Astrocyte (in vitro differentiated cells and primary cell): ENCODE results near the gene F13A1. TPM values are rescaled to one million over a fixed set of nuclear protein-coding genes. Genes with fewer than 3 reads are reported as not detected.

Experiments used
- DNase-seq: peaks from one replicate; pipeline ENCODE4 v3.0.0-alpha.2; 2010; ENCODE audit warnings: low read depth
- FAIRE-seq: peaks from 2 replicates; lab custom pipeline; 2011; peaks lifted over from hg19 to GRCh38; lab: Jason Lieb, UNC
- H2AFZ ChIP-seq: 2 replicates; pipeline ENCODE4 v1.6.0; 2012; ENCODE audit warnings: low read depth, low read length, inconsistent platforms
- H3K27ac ChIP-seq: 2 replicates; pipeline ENCODE4 v1.5.1; 2011; ENCODE audit warnings: low read depth, low read length, inconsistent platforms
- H3K27me3 ChIP-seq: 2 replicates; pipeline ENCODE4 v1.6.0; 2011; ENCODE audit warnings: low read length, inconsistent platforms; ENCODE audit not compliant: insufficient read depth
- H3K36me3 ChIP-seq: 2 replicates; pipeline ENCODE4 v1.5.1; 2011; ENCODE audit warnings: low read length, inconsistent platforms; ENCODE audit not compliant: insufficient read depth
- H3K4me1 ChIP-seq: 2 replicates; pipeline ENCODE4 v1.5.1; 2011; ENCODE audit warnings: low read length, inconsistent platforms; ENCODE audit not compliant: insufficient read depth
- H3K4me2 ChIP-seq: 2 replicates; pipeline ENCODE4 v1.6.0; 2012; ENCODE audit warnings: low read length, inconsistent platforms
- H3K4me3 ChIP-seq: 2 replicates; pipeline ENCODE4 v1.5.1; 2011; ENCODE audit warnings: low read depth, mild to moderate bottlenecking, low read length, inconsistent platforms; ENCODE audit not compliant: insufficient read depth
- H3K79me2 ChIP-seq: 2 replicates; pipeline ENCODE4 v1.6.0; 2012; ENCODE audit warnings: mild to moderate bottlenecking, low read length, inconsistent platforms; ENCODE audit not compliant: insufficient read depth
- H3K9ac ChIP-seq: 2 replicates; pipeline ENCODE4 v1.6.0; 2012; ENCODE audit warnings: mild to moderate bottlenecking, low read length, inconsistent platforms
- H3K9me3 ChIP-seq: 2 replicates; pipeline ENCODE4 v1.5.1; 2012; ENCODE audit warnings: low read depth, mild to moderate bottlenecking, low read length, inconsistent platforms; ENCODE audit not compliant: insufficient read depth
- H4K20me1 ChIP-seq: 2 replicates; pipeline ENCODE4 v1.6.0; 2012; ENCODE audit warnings: low read length, inconsistent platforms; ENCODE audit not compliant: insufficient read depth
- H3K27ac Mint-ChIP-seq: one replicate; pipeline ENCODE4 v1.8.0; 2021; ENCODE audit warnings: mild to moderate bottlenecking, mixed read lengths; ENCODE audit not compliant: unreplicated experiment
- H3K27me3 Mint-ChIP-seq: one replicate; pipeline ENCODE4 v1.8.0; 2021; ENCODE audit warnings: low read depth, mixed read lengths; ENCODE audit not compliant: unreplicated experiment
- H3K36me3 Mint-ChIP-seq: one replicate; pipeline ENCODE4 v1.8.0; 2021; ENCODE audit warnings: low read depth, mixed read lengths; ENCODE audit not compliant: unreplicated experiment
- H3K4me1 Mint-ChIP-seq: one replicate; pipeline ENCODE4 v1.8.0; 2021; ENCODE audit warnings: low read depth, mixed read lengths; ENCODE audit not compliant: unreplicated experiment
- H3K4me3 Mint-ChIP-seq: one replicate; pipeline ENCODE4 v1.8.0; 2021; ENCODE audit warnings: mild to moderate bottlenecking, moderate library complexity, mixed read lengths; ENCODE audit not compliant: unreplicated experiment
- H3K9me3 Mint-ChIP-seq: one replicate; pipeline ENCODE4 v1.8.0; 2021; ENCODE audit warnings: mild to moderate bottlenecking, mixed read lengths; ENCODE audit not compliant: unreplicated experiment
- CTCF ChIP-seq: IDR thresholded peaks from 2 replicates; pipeline ENCODE4 v1.5.1; 2011; ENCODE audit warnings: low read depth, mild to moderate bottlenecking, inconsistent platforms, low read length, moderate library complexity; ENCODE audit not compliant: insufficient read depth
- EZH2 ChIP-seq: IDR thresholded peaks from 2 replicates; pipeline ENCODE4 v1.6.1; 2012; ENCODE audit warnings: mild to moderate bottlenecking, low read length, inconsistent platforms; ENCODE audit not compliant: insufficient read depth
- total RNA-seq: library from RNA; stranded (reverse); gene quantifications from 2 replicates; pipeline ENCODE4 v1.2.1, GENCODE V29; 2021

F13A1 gene
- total RNA-seq, 1 donor from 2014 or later: 10.1 TPM

DNA sequence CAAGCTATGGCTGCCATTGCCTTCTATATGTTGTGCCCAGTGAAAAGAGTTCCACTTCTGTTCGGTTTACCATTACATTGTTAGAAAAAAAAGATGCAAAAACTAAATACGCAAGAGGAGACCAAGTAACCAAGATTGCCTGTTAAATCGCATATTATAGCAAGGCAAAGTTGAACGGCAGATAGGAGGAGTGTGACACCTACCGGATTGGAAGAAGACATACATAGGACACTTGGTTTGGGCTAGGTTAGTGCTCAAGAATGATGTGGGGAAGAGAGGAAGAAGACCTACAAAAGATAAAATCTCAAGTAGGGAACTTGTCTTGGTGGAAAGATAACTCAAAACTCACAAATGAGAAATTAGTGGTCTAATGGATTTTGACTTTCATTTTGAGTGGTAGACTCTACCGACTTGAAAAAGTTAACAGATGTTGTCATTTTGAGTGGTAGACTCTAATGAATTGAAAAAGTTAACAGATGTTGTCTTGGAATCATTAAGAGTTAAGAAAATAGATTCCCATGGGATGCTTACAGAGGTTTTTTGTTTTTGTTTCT, 95.5 kb downstream of the F13A1 start:
- H2AFZ ChIP-seq: no peak overlapping the region
- Mint-ChIP-seq H3K27me3 (peaks cover 4% of the 10 kb centered on the region), H3K36me3 (no peaks in the 10 kb centered on the region), H3K4me3 (no peak overlapping the region), H3K27ac (no peak overlapping the region), H3K4me1 (peaks cover 26% of the 10 kb centered on the region), H3K9me3 (no peaks in the 10 kb centered on the region)
- no peaks in the 10 kb centered on the region for H4K20me1 ChIP-seq
- no peak overlapping the region for H3K4me2 ChIP-seq
- no peak overlapping the region for H3K27ac ChIP-seq
- no peaks in the 10 kb centered on the region for H3K79me2 ChIP-seq
- TF ChIP-seq CTCF (no peak), EZH2 (no peak)
- FAIRE-seq (no peak), DNase-seq (no peak)
- H3K27me3 ChIP-seq: no peaks in the 10 kb centered on the region
- no peaks in the 10 kb centered on the region for H3K36me3 ChIP-seq
- no peak overlapping the region for H3K9ac ChIP-seq
- H3K4me3 ChIP-seq: no peak overlapping the region
- no peaks in the 10 kb centered on the region for H3K4me1 ChIP-seq
- H3K9me3 ChIP-seq: no peaks in the 10 kb centered on the region

DNA sequence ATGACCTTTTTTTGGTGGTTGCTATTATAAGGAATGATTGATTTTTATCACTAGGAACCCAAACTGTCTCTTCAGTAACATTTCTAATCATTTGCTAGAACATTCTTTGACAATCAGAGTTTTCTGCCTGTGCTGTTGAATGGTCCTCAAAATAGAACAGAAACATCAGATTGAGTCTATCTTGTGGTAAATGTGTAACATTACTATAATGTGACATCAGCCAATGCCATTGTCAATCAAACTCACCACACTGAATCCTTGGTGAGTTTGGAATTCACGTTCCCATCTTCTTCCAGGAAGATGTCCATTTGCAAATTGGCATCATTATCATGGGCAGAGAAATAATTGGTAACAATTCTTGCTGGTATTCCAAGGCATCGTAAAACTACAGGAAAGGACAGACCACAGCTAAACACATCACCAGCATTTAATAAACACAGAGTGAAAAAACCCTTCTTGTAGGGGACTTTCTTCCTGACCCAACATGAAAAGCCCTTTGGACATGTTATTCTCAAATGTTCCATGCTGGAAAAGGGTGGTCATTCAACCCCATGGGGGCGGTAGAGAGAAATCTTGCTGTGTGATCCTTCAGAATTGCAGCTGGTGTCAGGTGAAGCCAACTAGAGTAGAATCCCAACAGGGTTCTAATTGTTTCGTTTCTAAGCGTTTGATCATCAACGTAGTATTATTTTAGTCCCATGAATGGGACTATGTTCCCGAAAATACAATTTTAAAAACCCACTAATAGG, 98.5 kb downstream of the F13A1 start:
- no peak overlapping the region for H3K9ac ChIP-seq
- no peak overlapping the region for H2AFZ ChIP-seq
- DNase-seq (no peak), FAIRE-seq (no peak)
- Mint-ChIP-seq H3K27ac (peak overlapping the region; percentile 22), H3K4me3 (no peak overlapping the region), H3K4me1 (peaks cover 40% of the 10 kb centered on the region), H3K27me3 (peaks cover 4% of the 10 kb centered on the region), H3K36me3 (peaks cover 2% of the 10 kb centered on the region), H3K9me3 (no peaks in the 10 kb centered on the region)
- TF ChIP-seq EZH2 (no peak), CTCF (no peak)
- no peak overlapping the region for H3K4me3 ChIP-seq
- no peaks in the 10 kb centered on the region for H3K79me2 ChIP-seq
- no peaks in the 10 kb centered on the region for H3K9me3 ChIP-seq
- no peaks in the 10 kb centered on the region for H3K36me3 ChIP-seq
- H3K4me2 ChIP-seq: no peak overlapping the region
- H3K27ac ChIP-seq: no peak overlapping the region
- H3K27me3 ChIP-seq: no peaks in the 10 kb centered on the region
- no peaks in the 10 kb centered on the region for H3K4me1 ChIP-seq
- no peaks in the 10 kb centered on the region for H4K20me1 ChIP-seq

- Mint-ChIP-seq H3K4me3 (no peak overlapping the region), H3K4me1 (peaks cover 40% of the 10 kb centered on the region), H3K9me3 (no peaks in the 10 kb centered on the region), H3K27me3 (peaks cover 2% of the 10 kb centered on the region), H3K27ac (peak overlapping the region; percentile 22), H3K36me3 (peaks cover 2% of the 10 kb centered on the region)
- Histone ChIP-seq H3K4me3 (no peak overlapping the region), H3K9me3 (no peaks in the 10 kb centered on the region), H3K4me2 (no peak overlapping the region), H3K36me3 (no peaks in the 10 kb centered on the region), H2AFZ (no peak overlapping the region), H3K79me2 (no peaks in the 10 kb centered on the region), H3K4me1 (no peaks in the 10 kb centered on the region), H3K27ac (no peak overlapping the region), H3K9ac (no peak overlapping the region), H4K20me1 (no peaks in the 10 kb centered on the region), H3K27me3 (no peaks in the 10 kb centered on the region)
- FAIRE-seq: no peak
- DNase-seq: no peak
- TF ChIP-seq EZH2 (no peak), CTCF (peak; percentile 7)
Observed at GRCh38 chr6:6220718-6221117, 99.7 kb downstream of the F13A1 start.
